A673 (cell line): ENCODE results near the gene HPCAL4.

Experiments used
- EZH2 ChIP-seq: fragments of 200-600 bp; sonication (generic); IDR thresholded peaks from 2 replicates; pipeline ENCODE4 v1.6.1; 2017; ENCODE audit warnings: borderline replicate concordance, low read depth, mild to moderate bottlenecking, mixed read lengths, antibody characterized with exemption, low read length; ENCODE audit not compliant: poor library complexity, severe bottlenecking
- TF ChIP-seq, protein P1 (sequence below): fragments of 300-800, 200-600 bp; sonication (generic); conservative IDR thresholded peaks from 2 replicates; pipeline ENCODE4 v1.5.1; 2017; ENCODE audit warnings: low read depth, mild to moderate bottlenecking, antibody characterized with exemption, low read length, moderate library complexity, mixed read lengths

DNA sequence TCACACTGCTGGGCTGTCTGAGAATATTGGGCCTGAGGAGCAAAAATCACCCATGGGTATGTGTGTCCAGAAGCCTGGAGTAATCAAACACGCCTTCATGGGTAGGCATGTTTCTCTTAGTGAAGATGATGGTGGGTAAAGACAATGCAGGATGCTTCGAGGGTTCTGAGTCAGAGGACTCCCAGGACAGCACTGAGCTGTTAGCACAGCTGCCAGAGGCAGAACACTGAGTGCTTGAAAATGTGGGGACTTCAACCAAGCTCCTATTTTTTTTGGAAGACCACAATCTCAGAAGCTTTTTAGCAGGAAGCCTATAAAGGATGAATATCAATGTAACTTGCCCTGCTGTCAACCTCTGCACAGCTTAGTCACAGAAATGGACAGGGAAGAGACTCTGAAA lies 11.4 kb downstream of the HPCAL4 start:
- TF ChIP-seq, protein P1, sequence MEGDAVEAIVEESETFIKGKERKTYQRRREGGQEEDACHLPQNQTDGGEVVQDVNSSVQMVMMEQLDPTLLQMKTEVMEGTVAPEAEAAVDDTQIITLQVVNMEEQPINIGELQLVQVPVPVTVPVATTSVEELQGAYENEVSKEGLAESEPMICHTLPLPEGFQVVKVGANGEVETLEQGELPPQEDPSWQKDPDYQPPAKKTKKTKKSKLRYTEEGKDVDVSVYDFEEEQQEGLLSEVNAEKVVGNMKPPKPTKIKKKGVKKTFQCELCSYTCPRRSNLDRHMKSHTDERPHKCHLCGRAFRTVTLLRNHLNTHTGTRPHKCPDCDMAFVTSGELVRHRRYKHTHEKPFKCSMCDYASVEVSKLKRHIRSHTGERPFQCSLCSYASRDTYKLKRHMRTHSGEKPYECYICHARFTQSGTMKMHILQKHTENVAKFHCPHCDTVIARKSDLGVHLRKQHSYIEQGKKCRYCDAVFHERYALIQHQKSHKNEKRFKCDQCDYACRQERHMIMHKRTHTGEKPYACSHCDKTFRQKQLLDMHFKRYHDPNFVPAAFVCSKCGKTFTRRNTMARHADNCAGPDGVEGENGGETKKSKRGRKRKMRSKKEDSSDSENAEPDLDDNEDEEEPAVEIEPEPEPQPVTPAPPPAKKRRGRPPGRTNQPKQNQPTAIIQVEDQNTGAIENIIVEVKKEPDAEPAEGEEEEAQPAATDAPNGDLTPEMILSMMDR = no peak
- TF ChIP-seq EZH2 = no peak
